LNCaP clone FGC (cell line): ENCODE results near the gene LZTR1.
"Not testable (repeated sequence)": the region's sequence is repeated elsewhere in the genome, so short reads cannot be mapped to it uniquely, and the experiment has no call there.

Source experiments
- DNase-seq: peaks from one replicate; pipeline ENCODE4 v3.0.0-alpha.2; 2011; ENCODE audit warnings: low read depth
- H3K4me3 ChIP-seq: 2 replicates; pipeline ENCODE4 v1.5.1; 2011; ENCODE audit warnings: mild to moderate bottlenecking, low read depth, low read length, control low read depth
- CTCF ChIP-seq: IDR thresholded peaks from 2 replicates; pipeline ENCODE4 v1.5.1; 2012; ENCODE audit warnings: mild to moderate bottlenecking; ENCODE audit not compliant: control insufficient read depth, insufficient read depth; ENCODE audit errors: extremely low read depth

Gene LZTR1

GRCh38 chr22:20970939-20971657 is 11.0 kb upstream of the LZTR1 start:
- TF ChIP-seq CTCF, result no peak
- no peak for DNase-seq
- H3K4me3 ChIP-seq, result no peak overlapping the region

GRCh38 chr22:20972014-20972694 is 9.9 kb upstream of the LZTR1 start:
- H3K4me3 ChIP-seq, DNase-seq: not testable (repeated sequence)

- no peak for TF ChIP-seq CTCF
- H3K4me3 ChIP-seq, result no peak overlapping the region
- DNase-seq, result no peak
These were observed 9.0 kb upstream of the LZTR1 start for GRCh38 chr22:20972933-20973577.

GRCh38 chr22:20973634-20974286 is 8.3 kb upstream of the LZTR1 start:
- TF ChIP-seq CTCF, result no peak
- no peak for DNase-seq
- no peak overlapping the region for H3K4me3 ChIP-seq

- DNase-seq, result no peak
- no peak overlapping the region for H3K4me3 ChIP-seq
- TF ChIP-seq CTCF, result no peak
These were observed 7.7 kb upstream of the LZTR1 start for GRCh38 chr22:20974336-20974955.

- no peak for TF ChIP-seq CTCF
- no peak overlapping the region for H3K4me3 ChIP-seq
- no peak for DNase-seq
These were observed 6.4 kb upstream of the LZTR1 start for GRCh38 chr22:20975541-20976290.
